DMS53 treated with DMSO at 0.1 percent for 48 hours (cell line): ENCODE data around the gene PLA2G4A.

Experiments
- DNase-seq: peaks from one replicate; lab custom pipeline; 2025; ENCODE audit not compliant: unreplicated experiment; lab: John Stamatoyannopoulos, UW

PLA2G4A gene

DNA sequence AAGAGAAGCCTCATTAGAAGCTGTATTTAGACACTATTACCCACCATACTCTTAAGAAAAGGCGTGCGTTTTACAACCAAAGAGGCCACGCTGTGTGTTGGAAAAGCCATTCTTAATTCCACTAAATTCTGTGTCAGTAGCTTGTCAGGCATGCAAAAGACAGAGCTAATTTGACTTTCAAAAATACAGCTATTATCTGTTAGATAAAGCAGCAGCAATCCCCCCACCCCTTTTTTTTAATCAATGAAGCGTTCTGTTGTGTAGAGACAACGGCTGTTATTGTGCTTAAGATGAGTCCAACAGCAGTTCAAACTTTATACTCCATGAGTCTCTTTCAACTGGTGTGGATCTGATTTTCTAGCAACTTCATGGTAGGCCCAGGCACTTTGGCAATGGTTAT is 43.5 kb downstream of the PLA2G4A start:
- DNase-seq: no peak

DNA sequence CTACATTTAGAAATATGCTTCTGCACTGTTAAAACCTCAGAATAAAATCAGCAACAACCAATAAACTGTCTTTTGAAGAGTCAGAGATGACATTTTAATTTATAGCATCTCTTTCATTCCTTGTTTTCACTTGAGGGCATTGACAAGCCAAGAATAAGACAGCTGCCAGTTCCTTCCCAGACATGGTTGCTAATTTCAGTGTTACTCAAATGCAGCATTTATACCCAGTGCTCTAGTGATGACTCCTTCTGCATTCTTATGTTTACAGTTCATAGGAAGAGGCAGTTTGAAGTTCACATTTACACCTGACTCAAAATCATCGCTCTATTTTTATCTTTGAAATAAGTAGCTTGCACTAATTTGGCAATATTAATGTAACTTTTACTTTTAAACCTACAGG is 44.9 kb downstream of the PLA2G4A start:
- DNase-seq: no peak

DNA sequence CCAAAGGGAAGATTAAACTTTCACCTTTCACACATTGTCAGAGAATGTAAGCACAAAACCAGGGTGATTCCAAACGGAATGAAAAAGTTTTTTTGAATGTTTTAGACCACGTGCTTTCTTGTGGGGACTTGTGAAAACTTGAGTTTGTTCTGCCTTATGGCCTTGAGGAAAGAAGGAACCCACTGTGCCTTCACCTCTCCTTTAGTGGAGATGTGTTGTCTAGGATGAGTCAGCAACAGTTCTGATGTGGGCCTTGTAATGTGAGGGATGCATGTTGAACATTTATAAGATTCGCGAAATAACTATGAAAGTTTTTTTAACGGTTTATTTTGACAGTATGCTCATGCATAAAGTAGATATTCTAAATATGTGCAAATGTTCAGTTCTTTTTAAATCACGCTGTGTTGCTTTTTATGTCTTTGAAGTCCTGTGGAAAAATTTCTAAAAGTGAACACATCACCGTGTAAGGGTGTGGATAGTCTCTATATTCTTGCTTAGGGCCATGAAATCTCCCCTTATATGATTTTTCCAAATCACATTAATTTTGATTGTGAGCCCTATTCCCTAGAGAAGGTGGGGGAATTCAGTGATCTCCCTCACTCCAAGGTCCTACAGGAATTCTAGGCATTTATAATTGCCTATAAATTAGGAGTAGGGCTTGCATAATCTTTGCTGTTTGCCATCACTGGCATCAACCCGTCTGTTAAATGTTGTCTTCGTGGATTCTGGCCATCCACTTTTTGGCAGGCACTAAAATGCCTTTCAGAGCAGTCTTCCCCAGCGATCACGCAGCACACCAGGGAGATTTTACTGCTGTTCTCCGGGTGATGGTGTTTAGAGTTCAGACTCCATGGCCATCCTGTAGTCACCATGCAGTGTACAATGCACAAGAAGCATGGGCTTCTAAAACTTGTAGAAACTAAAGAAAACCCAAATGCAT is 47.4 kb downstream of the PLA2G4A start:
- no peak for DNase-seq

DNA sequence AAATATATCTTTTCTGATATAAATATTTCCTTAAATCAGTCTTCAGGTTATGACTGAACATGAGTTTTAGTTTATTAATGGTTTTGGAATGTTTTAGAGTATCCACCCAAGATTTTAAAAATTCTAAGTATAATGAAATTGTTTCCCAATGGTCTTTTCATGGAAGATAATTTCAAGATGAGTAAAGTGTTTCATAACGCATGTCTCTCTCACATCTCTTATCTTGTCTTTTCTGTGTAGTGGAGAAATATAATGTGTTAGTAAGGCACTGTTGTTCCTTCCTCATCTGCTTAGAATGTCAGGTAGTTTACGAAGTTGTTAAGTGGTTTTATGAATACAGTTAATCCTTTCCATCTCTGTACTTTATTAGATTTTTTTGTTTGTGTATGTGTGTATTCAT is 49.6 kb downstream of the PLA2G4A start:
- no peak for DNase-seq

DNA sequence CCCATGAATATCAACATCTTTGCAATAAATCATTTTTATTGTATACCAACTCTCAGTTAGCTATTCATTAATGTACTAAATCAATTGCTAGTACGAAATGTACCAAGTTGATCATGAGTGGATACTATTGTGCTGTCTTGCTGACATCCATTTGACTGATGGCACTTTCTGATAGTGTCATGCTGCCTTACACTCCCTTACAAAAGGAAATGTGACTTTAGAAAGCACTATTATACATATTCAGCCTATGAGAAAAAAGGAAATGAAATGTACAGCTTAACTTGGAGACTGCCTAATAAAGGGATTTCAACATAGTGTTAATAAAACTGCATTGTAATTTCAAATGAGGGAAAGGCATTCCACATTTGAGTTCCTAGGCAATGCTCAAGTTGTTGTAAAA is 52.2 kb downstream of the PLA2G4A start:
- DNase-seq: no peak

DNA sequence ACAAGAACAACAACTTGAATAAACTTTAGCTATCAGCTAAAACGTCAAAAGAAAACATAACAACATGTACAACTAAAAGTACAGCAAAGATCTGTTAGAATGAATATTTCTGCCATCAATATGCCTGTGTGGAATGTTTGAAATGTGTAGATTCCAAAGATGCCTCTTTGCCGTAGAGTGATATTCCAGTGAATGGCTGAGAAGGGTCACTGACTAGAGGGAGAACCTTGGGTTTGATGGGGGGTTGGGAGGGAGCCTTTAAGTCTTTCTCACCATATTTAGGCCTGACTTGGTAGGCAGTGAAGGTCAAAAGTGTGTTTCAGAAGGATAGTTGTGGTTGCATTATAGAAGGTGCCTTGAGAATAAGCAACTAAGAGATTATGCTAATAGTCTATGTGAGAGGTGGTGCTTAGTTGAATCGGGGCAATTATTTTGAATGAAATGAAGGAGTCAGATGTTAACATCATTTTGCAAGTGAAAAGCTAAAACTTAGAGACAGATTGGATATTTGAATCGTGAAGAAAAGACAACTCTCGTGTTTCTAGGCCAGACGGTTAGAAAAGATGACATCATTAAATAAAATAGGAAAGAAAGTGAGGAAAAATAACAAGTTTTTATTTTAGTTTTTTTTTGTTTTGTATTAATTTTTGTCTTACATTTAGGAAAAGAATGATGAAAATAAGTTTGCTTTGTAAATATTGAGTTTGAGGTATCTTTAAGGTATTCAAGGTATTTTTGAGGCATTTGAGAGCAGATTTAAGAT is 53.8 kb downstream of the PLA2G4A start:
- no peak for DNase-seq

DNA sequence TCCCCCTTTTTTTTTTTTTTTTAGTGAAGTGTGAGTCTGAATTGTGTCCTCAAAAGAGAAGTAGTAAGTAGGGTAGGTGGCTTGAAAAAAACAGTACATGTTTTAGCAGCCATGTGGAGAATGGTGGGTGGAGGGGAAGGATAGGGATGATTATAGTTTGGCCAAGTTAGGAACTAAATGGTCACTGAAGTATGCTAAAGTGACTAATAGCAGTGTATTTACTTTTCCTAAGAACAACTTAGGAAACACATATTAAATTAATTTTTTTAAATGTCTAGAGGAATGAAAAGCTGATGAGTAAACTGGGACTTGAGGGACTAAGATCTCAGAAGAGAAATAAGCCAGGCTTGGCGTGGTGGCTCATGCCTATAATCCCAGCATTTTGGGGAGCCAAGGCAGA is 55.5 kb downstream of the PLA2G4A start:
- DNase-seq: no peak

DNA sequence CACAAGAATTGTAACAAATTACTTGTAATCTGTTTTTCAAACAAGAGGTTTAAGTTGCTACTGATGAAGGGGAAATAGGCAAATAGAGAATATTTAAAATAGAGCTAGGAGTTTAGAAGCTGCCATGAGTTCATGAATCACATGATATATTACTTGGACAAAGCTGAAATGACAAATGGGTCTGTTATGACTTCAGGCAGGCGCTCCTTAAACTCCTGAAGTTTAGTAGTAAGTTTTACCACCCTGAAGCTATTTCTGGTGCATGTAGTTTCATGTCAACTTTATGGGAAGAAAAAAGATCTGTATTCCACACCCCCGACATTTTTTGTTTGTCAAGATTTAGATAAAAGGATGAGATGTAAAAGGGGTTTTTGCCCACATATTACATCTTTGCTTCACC is 58.5 kb downstream of the PLA2G4A start:
- DNase-seq: no peak

DNA sequence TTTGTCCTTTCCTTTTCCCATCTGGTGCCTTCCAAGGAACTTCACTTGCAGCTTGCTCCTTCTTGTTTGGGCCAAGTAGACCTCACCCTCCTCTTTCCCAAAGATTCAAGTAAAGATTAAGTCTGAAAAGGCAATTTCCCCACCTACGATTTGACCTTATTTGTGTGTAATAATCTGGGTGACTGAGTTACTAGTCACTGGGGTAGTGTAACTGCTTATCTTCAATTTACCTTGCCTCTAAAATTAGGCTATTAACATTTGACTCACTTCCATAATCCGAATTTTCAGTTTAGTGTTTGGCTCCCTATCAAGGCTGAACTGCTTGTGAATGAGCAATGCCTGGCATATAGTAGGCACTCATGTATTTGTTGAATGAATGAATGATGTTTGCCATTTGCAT is 59.6 kb downstream of the PLA2G4A start:
- DNase-seq: no peak

DNA sequence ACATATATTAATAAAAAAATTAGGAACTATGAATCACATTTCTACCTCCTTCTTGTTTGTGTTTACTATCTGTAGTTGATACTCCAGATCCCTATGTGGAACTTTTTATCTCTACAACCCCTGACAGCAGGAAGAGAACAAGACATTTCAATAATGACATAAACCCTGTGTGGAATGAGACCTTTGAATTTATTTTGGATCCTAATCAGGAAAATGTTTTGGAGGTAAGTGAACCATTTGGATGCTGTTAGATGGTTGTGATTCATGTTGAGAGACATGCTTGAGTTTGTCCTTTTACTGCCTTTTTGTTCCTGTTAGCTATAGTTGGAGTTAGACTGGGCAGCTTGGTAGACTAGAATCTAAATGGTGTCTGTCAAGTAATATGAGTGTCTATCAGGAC is 64.2 kb downstream of the PLA2G4A start:
- DNase-seq: no peak

DNA sequence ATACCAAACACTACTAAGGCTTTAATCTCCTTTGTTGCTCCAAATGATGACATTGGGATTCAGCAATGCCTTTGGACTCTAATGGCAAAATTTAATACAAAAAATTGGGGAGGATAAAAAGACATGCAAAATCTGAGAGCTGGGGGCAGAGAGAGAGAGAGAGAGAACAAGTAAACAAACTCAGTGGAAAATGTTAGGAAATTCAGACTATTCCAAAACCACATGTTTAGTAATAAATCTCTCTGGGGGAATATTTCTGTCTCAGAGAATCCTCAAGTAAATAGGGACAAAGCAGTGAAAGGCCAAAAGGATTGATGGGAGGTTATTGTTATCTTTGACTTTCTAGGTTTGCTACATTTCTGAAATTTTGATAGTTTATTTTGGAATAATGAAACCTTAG is 65.7 kb downstream of the PLA2G4A start:
- no peak for DNase-seq

DNA sequence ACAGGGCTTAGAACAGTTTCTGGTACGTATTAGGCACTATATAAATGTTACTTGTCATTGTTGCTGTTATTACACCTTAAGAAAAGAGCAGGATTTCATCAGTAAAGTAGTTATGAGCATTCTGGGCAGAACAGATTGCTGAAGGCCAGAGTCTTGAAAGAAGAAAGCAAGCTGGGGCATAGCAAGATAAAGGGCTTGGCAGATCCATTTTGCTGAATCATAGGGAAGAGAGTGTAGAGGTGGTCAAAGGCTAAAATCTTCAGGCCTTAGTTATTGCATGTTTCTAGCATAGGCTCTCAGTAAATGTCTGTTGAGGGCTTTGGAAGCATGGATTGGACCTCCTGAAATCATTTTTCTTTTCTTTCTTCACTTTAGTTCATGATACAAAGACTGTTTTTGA is 67.5 kb downstream of the PLA2G4A start:
- DNase-seq: no peak

DNA sequence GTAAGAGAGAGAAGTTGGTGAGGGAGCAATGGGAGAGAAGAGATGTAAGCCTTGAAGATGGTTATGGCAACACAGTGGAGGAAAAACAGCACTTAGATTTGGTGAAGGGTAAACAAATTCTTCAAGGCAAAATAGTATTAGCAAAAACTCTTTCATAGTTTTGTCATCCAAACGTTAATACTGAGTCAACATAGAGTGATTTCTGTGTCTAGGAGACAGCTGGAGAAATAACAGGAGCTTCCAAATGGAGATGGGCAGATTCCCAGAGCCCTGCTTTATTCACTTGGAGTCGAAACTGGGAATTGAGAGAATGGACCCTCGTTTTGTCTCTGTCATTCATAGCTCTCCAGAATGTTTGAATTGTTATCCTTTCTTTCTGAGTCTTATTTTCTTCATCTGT is 68.3 kb downstream of the PLA2G4A start:
- DNase-seq: no peak

DNA sequence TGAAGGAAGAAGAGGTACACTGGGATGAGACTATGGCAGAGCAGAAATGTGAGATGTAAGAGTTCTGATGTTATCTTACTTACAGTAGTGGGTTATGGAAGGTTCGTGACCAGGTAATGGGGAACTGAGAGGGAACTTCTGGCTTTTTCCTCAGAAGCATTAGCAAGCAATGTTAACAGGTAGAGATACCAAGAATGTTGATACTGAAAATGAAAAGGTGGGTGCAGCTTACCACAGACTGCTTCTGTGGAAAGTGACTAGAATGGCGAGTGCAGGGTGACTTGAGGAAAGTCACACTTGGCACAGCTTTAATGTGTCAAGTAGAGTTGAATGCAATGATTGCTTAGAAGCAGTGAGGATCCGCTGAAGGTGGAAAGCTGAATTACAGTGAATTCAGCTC is 70.8 kb downstream of the PLA2G4A start:
- no peak for DNase-seq

DNA sequence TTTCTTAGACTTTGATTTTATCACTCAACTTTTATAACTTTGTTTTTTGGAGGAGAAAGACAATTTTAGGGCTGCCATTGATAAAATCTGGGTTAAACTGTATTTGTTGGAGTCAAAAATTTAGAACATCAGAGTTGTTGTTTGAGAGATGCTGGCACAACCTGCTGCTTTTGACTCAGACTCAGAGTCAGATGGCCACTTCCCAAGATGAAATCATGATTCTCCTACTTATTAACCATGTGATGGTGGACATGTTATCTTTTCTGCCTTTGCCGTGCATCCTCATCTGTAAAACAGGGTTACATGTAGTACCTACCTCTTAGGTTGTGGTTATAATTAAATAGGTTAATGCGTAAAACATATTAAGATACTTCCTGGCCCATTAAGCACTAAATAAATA is 71.2 kb downstream of the PLA2G4A start:
- DNase-seq: no peak

DNA sequence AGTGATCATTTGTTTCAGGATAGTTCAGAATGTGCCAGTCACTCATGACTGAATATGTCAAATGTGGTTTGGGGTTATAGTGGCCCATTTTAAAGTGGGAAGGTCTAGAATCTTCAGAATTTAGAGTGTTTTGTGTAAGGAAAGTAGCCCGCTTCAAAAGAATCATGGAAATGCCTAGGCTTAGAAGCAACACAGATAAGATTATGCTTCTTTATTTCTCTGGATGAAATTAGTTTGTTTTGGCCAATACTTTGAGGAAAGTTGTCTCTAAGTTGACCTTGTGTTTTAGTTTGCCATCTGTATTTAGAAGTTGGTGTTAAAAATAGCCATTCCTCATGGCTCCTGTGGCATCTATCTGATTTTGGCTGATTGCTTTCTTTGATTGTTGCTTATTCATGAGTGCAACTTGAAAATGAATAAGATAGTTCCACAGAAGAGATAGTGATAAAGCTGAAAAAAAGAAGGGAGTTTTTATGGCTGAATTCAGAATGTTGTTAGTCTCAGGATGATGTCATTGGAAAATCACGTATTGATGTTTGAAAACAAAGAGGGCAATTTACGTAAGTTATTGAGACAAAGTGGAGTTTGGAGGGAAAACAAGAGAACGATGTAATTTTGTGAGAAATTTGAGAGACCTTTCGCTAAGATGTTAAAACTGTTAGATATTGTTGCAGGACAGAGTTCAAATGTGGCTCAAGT is 71.9 kb downstream of the PLA2G4A start:
- DNase-seq: no peak

DNA sequence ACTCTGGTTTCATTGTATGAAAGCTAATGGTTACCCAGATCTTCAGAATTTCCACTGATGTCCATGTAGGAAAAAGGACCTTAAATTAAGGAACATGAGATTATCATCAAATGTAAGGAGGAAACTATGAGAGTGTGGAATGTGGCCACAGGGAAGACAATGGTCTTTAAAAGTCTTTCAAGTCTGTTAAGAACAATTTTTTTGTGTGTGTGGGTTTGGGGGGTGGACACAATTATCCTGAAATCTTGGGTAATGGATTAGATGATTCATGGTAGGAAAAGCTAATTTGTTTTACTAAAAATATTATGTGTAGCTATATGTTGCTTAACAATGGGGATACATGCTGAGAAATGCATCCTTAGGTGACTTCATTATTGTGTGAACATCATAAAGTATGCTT is 72.9 kb downstream of the PLA2G4A start:
- no peak for DNase-seq

DNA sequence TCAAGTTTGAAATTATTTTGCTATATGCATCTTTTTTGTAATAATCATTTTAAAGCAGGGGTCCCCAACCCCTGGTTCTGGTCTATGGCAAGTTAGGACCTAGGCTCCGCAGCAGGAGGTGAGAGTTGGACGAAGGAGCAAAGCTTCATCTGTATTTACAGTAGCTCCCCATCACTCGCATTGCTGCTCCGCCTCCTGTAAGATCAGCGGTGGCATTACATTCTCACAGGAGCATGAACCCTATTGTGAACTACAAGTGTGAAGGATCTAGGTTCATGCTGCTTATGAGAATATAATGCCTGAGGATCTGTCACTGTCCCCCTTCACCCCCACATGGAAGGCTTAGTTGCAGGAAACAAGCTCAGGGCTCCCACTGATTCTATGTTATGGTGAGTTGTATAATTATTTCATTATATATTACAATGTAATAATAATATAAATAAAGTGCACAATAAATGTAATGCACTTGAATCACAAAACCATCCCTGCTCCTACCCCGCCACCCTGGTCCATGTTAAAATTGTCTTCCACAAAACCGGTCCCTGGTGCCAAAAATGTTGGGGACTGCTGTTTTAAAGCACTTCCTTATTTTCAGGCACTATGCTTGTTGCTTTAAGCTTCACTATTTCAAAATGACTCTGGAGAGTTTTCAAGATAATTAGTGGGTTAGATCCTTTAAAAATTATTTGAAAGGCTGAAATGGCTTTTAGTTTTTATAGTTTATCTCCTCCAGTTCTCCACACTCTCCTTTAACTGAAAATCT is 74.8 kb downstream of the PLA2G4A start:
- no peak for DNase-seq

DNA sequence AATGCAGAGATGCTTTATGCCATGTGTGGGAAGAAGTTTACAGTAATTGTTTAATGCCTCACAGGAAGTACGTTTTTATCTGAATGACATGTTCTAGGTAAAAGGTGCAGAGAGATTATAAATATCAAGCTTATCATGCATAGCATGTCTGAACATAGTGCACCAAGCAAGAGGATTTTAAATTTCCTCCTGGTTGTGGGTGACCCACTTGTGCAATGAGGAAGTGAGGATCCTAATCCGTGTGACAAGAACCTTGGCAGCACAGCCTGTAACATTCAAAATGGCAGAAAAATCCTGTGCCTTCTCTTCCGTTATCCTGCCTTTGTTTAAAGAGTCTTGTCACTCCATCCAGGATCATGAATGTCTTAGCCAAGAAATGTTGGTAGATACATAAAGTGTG is 75.6 kb downstream of the PLA2G4A start:
- no peak for DNase-seq

DNA sequence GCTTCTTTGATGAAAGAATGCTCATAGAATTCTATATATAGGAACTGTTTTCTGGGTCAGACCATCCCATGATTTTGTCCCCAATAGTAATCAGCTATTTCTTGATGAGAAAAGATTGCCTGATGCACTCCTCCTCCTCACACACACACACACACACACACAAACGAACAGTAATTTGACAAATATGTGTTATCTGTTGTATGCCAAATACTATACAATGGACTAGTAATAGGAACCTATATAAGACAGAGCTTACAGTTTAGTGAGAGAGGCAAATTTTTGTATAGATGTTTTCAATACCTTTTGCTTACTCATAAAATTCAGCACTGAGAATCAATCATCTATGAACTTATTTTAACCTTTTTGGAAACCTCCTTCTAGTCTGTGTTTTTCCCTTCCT is 76.8 kb downstream of the PLA2G4A start:
- no peak for DNase-seq

DNA sequence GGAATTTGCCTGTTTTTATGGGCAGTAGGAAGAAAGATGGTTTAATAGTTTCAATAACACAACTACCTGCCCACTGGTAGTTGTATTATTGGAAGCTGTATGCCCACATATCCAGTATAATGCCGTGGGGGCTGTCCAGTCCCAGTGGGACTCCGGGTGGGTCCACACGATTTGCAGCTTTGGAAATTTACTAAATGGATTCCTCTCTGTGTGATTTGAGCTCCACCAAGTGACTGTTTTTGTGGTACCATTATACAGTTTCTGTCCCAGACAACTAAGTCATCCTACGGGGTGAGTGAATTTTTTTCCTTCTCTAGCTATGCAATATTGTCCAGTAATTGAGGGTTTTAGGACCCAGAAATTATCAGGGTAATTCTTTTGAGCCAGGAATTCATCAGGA is 86.8 kb downstream of the PLA2G4A start:
- no peak for DNase-seq
